ENCODE measurements around the gene RNF26. TPM values are rescaled to one million over a fixed set of nuclear protein-coding genes. Genes with fewer than 3 reads are reported as not detected.

Gene RNF26
- total and polyA plus RNA-seq, 2 of the 13 experiments (the other 11 are each of a cell fraction or from before 2014, with no cell fraction given) = 11.9 to 26.3 TPM

GRCh38 chr11:119334174-119334930, at the start of gene RNF26 (continued):
- TF ChIP-seq KIAA2018 (CRISPR knock-in tag; IDR thresholded peaks at IDR 0.05; ENCODE audit: borderline replicate concordance) (0 out of 2 replicates have a peak, but pooled peaks have one; percentile 50), PREB (CRISPR knock-in tag; IDR thresholded peaks at IDR 0.05) (no peak), LRRFIP1 (CRISPR knock-in tag; conservative IDR thresholded peaks at IDR 0.05) (no peak), TEAD3 (CRISPR knock-in tag; optimal IDR thresholded peaks at IDR 0.05; ENCODE audit: borderline replicate concordance) (no peak), ZBTB4 (CRISPR knock-in tag; IDR thresholded peaks at IDR 0.05; ENCODE audit: borderline replicate concordance) (no peak), KLF12 (CRISPR knock-in tag; IDR thresholded peaks at IDR 0.05; ENCODE audit: borderline replicate concordance) (0 out of 2 replicates have a peak, but pooled peaks have one; percentile 17), ZNF280D (CRISPR knock-in tag; IDR thresholded peaks at IDR 0.05) (no peak), KDM4B (CRISPR knock-in tag; IDR thresholded peaks at IDR 0.05) (no peak)
